ENCODE results near the gene SLC18A2.

Gene SLC18A2

GRCh38 chr10:117239051-117239450 is 1.9 kb upstream of the SLC18A2 start:
- DNase-seq, result no peak

DNA sequence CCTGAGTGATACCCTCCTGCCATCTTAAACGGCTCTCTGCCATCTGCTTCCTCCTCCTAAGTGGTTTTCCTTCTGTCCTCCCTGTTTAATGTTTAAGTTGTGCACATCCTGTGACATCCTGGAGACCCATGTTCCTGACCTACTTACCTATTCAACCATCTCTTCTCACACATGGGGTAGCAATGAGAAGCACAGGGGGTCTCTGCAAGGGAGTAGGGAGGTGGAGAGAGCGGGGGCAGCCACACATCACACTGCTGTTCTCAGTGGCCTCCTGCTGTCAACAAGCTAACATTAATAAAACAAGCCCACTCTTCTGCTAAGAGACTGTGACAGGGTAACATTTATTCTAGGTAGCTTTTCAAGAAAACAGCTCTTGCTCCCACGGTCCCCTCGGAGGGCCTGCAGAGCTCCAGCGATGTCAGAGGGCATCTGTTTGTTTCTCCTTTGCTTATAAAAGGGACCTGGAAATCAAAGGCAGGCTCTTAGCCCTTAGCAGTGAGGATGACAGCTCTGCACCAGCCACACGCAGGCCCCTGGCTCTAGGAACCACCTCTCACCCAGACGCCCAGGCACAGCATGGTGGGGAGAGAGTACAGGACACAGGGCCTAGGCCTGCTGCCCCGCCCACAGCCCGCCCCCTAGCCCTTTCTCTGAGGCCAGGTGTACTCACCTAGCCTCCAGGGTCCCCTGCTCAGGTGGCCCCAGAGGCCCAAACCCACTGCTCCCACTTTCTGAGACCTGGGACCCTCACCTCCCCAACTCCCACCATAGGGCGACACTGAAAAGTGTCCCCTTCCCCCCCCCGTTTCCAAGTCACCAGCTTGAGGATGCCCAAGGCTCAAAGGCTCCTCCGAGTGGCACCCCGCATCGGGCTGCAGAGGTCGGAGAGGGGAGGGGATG is 943 bp upstream of the SLC18A2 start:
- DNase-seq, result no peak

DNA sequence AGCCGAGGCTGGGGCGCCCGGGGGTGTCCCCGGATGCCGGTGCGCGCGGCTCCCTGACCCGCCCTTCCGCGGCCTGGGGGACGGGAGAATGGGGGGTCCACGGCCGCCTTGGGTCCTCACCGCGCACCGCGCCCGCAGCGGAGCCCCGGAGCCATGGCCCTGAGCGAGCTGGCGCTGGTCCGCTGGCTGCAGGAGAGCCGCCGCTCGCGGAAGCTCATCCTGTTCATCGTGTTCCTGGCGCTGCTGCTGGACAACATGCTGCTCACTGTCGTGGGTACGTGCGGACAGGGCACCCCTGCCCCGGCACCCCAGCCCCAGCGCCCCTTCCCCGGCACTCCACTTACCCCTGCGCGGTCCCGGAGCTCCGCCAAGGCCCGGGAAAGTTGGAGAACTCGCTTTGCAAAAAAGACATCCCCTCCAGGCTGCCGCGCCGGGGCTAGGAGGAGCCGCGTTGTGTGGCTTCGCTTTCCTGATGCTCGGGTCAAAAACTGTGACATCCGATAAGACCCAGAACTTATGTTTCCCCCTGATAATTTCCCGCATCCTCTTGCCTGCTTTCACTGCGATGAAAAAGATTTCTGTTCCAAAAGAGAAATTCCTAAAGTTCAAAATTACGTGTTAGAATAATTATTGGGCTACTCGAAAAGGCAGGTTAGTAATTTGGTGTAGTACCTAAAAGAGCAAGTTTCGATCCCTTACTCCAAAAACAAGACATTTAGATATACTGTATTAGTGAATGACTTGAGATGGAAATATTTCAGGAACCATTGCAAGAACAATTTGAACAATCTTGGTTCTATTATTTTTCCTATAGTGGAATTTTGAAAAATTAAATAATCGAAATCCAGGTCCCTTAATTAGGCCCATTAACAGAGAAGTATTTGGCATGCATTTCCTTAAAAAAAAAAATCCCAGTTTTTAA is 888 bp downstream of the SLC18A2 start:
- DNase-seq, result no peak

GRCh38 chr10:117242463-117242832 is 1.5 kb downstream of the SLC18A2 start:
- DNase-seq, result no peak

DNA sequence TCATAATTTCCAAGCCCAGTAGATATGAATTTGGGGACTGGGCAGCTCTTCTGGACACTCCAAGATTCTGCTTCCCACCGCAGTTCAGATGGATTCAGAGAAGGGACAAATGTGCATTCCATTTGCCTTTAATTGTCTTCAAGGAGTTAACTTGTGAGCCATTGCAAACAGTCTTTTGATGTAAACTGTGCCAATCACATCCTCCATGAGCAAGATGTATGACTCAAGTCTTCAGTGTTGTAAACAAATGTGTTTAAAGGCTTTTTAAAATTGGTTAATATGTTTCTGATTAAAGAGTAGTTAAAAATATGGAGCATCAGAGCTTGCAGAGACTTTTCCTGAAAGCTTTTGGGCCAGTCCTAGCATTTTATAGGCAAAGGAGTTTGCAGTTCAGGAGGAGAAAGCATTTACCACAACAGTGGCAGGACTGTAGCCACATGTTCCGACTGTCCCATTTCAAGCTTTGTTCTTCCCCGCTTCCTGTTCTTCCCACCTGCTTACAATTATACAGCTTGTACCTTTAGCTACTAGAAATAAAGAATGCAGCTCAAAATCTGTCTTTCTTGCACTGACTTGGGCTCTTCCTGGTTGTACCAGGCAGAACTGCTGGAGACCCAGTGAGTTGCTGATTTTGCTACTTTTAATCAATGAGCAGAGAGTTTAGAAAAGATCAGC is 6.2 kb downstream of the SLC18A2 start:
- no peak for DNase-seq

- DNase-seq, result no peak
These were observed 8.0 kb downstream of the SLC18A2 start for GRCh38 chr10:117248750-117249465.

GRCh38 chr10:117249493-117250093 is 8.7 kb downstream of the SLC18A2 start:
- DNase-seq, result no peak

- no peak for DNase-seq
These were observed 9.5 kb downstream of the SLC18A2 start for GRCh38 chr10:117250411-117250810.

DNA sequence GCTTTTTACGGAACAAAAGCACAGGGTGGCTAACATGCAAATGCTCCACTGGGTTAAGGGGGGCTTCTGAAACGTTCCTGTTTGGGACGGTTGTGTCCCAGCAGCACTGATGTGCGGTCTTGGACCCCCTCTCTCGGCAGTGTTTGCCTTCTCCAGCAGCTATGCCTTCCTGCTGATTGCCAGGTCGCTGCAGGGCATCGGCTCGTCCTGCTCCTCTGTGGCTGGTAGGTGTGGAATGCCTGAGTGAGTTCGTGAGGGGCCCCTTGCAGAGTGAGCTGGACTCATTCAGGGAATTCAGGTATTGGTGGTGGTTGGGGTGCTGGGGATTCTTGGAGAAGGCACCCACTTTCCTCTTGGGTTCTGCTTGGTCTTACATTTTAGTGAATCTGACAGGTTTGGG is 13.0 kb downstream of the SLC18A2 start:
- DNase-seq, result no peak

DNA sequence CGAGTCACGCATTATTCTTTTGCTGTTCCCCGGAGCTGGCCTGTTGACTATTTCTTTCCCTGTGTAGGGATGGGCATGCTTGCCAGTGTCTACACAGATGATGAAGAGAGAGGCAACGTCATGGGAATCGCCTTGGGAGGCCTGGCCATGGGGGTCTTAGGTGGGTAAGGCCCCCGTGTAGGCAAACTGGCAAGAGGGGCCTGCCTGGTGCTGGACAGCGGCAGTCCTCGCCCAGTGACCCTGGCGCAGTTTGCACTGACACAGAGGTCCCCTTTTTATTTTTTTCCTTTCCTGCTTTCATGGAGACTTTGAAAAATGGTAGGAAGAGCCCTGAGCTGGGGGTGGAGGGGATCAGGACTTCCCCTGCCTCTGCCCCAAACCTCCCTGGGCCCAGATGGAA is 13.4 kb downstream of the SLC18A2 start:
- no peak for DNase-seq

DNA sequence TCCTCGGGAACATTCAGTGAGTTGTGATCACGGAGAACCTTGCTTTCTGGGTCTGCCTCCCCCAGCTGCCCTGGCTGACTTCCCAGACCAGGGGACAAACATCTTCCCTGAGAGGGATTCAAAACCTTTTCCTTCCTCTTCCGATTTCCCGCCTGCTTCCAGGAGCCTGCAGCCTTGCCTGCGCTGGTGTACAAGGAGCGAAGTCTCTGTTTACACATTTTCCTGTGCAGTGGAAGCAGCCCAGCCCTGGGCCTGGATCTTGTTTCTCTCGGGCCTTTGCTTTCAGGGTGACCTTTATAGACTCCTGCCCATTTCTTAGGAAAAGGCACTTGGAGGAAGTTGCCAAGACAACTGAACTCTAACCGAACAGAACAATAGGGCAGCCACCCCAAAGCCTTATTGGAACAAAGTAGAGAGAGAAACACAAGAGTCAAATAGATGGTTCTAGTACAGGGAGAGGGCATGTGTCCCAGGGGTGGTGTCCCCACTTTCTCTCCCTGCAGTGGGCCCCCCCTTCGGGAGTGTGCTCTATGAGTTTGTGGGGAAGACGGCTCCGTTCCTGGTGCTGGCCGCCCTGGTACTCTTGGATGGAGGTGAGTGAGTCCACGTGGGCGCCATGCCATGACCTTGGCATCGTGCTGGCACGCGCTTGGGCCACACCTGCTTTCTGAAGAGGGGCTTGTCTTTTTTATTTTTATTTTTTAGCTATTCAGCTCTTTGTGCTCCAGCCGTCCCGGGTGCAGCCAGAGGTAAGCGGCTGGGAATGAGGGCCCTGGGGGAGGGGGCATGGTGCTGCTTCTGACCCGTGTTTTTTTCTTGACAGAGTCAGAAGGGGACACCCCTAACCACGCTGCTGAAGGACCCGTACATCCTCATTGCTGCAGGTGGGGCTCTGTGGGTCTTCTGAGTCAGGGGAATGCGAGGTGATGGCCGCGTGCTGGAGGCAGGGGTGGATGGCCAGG is 14.1 kb downstream of the SLC18A2 start:
- DNase-seq, result no peak

- DNase-seq, result no peak
These were observed 15.0 kb downstream of the SLC18A2 start for GRCh38 chr10:117255835-117256460.

DNA sequence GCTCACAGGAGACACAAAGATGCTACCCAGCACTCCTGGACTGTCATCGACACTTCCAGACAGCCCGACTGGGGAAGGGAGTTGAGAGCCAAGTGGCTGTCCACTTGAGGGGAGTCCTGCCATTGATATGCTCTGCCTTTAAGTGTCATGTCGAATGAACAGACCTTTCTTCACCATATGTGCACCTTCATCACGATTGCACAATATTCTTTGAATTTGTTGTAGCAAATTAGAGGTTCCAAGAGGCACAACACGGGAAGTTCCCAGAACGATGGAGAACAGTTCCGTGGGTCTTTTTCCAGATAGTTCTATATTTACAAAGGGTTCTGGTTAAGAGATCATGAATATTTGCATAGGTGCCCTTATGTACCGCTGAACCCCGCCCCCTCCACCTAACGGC is 16.0 kb downstream of the SLC18A2 start:
- no peak for DNase-seq

DNA sequence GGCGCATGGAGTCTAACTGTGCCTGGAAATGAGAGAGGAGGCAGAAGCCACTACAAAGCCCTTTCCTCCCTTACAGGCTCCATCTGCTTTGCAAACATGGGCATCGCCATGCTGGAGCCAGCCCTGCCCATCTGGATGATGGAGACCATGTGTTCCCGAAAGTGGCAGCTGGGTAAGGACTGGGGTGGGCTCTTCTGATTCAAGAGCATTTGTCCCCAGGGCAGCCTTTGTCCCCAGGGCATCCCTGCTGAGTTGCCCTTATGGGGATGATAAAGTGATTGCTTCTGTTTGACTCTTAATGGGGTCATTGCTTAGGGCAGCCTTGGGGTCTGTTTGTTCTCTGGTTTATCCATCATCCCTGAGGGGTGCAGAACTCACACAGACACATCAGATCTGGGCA is 16.8 kb downstream of the SLC18A2 start:
- DNase-seq, result no peak

- no peak for DNase-seq
These were observed 18.4 kb downstream of the SLC18A2 start for GRCh38 chr10:117259279-117259678.

GRCh38 chr10:117260084-117260483 is 19.2 kb downstream of the SLC18A2 start:
- no peak for DNase-seq

DNA sequence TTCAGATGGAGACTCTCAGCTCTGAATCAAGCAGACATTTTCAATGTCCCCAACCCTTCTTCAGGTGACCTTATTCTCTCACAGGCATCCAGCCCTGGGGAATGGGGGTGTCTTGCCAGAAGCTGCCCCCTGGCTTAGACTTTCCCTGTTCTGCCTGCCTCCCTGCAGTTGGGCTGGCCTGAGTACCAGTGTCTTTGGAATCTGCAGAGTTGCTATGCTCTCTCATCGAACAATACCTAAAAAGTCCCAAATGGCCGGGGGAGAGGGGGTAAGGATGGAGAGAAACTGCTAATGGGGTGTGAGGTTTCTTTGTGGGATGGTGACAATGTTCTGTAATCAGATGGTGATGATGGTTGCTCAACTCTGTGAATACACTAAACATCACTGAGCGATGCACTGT is 20.6 kb downstream of the SLC18A2 start:
- no peak for DNase-seq

- no peak for DNase-seq
These were observed 21.5 kb downstream of the SLC18A2 start for GRCh38 chr10:117262291-117262902.

DNA sequence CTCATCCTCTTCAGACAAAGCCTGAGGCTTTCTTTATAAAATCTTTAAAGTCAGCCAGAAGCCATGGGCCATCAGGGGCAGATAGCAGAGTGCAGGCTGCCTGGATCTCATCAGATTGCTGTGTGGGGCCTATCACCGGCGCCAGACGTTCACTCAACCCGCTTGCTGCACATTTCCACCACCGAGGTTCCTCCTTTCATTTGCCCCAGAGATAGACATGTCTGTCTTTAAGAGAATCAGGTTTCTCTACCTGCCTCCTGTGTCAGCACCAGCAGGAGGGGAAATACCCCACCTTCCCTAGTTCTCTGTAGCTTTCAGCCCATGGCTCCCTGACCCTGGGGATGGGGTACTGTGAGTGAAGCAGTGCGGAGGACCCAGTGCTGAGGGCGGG is 22.0 kb downstream of the SLC18A2 start:
- no peak for DNase-seq

DNA sequence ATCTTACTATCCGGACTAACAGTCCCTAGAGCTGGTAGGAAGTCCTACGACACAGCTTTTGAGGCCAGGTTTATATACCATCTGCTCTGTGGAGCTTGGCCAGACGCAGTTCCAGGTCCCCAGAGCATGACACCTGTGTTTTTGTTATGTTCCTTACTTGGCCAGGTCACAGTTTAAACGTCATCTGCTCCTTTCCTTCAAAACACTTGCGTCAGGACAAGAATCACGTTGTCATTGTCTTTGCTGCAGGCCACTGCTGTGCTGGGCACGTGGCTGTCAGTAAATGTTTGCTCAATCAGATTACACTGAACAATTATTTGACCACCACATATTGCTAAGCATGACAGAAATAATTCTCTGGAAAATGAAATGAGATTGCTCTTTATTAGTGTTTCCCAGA is 23.9 kb downstream of the SLC18A2 start:
- DNase-seq, result no peak

All from DMS79 (cell line).